Dermis microvascular lymphatic vessel endothelial cell (primary cell): ENCODE results near the gene TMEM175. TPM values are rescaled to one million over a fixed set of nuclear protein-coding genes. Genes with fewer than 3 reads are reported as not detected.

Experiments used
- DNase-seq, 2 donors: peaks; one replicate each; pipeline versions ENCODE4 v3.0.0 to v3.0.0-alpha.2; 2010; ENCODE audit warnings: low read depth in 2 of 2
- total RNA-seq: library from RNA; depleted of rRNA; stranded (reverse); fragments of >200 nt; gene quantifications from 2 replicates; pipeline ENCODE4 v1.2.1, GENCODE V29; 2014

TMEM175 gene
- total RNA-seq, 1 donor from 2014 or later = 7.6 TPM

DNA sequence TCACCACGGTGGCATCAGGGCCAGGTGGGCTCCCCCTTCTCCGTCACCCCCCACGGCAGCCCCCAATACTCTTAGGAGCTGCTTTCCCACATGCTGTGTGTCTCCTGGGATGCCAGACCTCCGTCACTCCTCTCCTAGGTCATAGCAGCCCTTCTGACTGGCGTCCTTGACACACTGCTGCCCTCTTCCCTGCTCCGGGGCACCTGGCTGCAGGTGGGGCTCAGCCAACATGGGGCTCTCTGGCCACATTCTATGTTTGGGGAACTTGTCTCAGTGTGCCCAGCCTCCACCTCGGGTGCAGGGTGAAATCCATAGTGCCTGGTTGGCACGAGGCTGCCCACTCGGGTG lies 13.8 kb downstream of the TMEM175 start:
- DNase-seq = no peak

DNA sequence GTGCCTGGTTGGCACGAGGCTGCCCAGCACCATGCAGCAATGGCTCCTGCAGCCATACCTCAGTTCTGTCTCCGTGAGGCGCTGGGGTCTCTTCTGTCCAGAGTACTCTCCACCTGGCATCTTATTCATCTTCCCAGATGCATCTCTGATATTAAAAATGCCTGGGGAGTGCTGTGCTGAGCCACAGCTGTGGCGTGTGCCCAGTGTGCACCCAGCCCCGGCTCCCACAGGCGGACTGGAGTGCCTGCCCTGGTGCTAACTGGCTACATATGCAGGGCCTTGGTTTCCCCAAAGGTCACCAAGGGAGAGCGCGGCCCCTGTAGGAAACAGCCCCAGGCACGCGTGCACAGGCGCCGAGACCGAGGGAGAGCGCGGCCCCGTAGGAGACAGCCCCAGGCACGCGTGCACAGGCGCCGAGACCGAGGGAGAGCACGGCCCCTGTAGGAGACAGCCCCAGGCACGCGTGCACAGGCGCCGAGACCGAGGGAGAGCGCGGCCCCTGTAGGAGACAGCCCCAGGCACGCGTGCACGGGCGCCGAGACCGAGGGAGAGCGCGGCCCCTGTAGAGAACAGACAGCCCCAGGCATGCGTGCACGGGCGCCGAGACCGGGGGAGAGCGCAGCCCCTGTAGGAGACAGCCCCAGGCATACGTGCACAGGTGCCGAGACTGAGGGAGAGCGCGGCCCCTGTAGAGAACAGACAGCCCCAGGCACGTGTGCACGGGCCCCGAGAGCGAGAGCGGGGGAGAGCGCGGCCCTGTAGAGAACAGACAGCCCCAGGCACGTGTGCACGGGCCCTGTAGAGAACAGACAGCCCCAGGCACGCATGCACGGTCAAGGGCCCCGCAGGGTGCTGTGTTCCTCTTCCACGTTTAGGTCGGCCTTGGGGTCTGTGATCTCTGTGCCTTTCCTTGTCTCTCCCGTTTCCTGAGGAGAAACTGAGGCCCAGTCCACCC lies 14.5 kb downstream of the TMEM175 start:
- no peak for DNase-seq

DNA sequence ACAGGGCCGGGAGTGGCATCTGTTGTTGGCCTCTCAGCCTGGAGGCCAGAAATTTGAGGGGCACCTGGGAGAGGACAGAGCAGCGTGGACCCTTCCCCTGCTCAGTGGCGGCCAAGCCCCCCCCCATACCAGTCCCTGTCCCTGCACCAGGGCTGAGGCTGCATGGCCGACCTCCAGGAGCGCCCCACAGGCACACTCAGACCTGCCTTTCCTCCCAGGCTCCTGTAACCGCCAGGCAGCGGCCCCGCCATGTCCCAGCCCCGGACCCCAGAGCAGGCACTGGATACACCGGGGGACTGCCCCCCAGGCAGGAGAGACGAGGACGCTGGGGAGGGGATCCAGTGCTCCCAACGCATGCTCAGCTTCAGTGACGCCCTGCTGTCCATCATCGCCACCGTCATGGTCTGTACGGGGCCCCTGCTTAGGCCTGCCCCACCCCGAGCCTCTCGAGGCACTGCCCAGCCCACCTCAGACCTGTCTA lies 15.3 kb downstream of the TMEM175 start:
- no peak for DNase-seq

DNA sequence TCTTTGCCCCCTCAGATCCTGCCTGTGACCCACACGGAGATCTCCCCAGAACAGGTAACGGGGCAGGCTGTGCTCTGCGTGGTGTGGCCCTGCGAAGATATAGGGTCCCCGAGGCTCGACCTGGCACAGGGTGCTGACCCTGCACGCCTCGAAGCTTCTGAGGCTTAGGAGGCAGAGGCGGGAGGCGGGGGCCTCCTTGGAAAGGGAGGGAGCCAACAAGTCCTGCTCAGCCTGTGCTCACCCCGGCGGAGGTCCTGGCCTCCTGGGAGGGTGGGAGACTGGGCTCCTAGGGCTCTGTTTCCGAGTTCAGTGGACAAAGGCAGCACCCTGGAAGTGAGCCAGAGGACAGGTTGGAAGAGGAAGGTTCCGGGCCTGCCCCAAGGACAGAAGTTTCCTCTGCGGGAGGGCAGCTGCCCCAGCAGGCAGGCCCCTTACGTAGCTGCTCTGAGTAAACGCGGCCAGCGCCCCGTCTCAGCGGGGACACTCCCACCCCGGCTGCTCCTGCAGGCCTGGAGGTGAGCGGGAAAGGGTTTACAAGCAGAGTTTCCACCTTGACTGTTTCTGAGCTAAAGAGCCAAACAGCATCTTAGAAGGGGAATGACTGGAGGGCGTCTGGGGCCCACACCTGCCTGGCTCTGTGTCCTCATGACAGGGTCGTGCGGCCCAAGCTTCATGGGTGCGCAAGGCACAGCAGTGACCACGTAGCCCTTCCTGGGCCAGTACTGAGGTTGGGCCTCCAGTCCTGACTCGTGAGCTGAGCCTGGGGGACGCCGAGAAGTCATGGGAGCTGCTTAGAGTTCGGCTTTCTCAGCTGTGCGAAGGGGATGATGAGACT lies 16.1 kb downstream of the TMEM175 start:
- no peak for DNase-seq

GRCh38 chr4:948936-949300 lies 16.7 kb downstream of the TMEM175 start:
- no peak for DNase-seq

GRCh38 chr4:949656-950055 lies 17.4 kb downstream of the TMEM175 start:
- DNase-seq = no peak

- no peak for DNase-seq
Observed at GRCh38 chr4:950136-951020, 18.1 kb downstream of the TMEM175 start.

GRCh38 chr4:951186-951585 lies 18.9 kb downstream of the TMEM175 start:
- no peak for DNase-seq

GRCh38 chr4:951594-952468 lies 19.6 kb downstream of the TMEM175 start:
- DNase-seq = no peak

GRCh38 chr4:952881-953573 lies 20.8 kb downstream of the TMEM175 start:
- DNase-seq = no peak

GRCh38 chr4:953574-953915 lies 21.3 kb downstream of the TMEM175 start:
- no peak for DNase-seq

DNA sequence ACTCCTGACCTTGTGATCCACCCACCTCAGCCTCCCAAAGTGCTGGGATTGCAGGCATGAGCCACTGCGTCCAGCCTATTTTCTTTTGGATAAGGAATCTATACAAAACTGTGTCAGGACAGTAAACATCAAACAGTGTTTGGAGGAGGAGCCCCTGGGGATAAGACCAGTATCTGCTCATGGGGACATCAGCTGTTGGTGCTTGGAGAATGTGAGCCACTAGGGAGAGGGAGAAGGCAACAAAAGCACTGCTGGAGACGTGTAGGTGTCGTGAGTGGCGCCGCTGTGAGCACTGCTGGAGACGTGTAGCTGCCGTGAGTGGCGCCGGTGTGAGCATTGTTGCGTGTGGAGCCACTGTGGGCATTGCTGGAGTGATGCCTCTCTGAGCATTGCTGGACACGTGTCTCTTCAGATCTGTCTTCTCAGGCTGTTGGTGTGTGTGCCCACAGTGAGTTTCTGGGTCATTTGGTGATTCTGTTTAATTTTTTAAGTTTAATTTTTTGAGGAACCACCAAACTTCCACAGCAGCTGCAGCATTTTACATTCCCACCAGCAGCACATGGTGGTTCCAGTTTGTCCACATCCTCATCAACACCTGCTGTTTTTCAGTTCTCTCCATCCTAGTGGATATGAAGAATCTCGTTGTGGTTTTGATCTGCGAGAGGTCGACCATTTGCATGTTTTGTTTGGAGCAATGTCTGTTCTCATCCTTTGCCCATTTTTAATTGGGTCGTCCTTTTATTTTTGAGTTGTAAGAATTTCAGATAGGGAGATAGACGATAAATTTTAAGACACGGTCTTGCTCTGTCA lies 22.2 kb downstream of the TMEM175 start:
- no peak for DNase-seq

DNA sequence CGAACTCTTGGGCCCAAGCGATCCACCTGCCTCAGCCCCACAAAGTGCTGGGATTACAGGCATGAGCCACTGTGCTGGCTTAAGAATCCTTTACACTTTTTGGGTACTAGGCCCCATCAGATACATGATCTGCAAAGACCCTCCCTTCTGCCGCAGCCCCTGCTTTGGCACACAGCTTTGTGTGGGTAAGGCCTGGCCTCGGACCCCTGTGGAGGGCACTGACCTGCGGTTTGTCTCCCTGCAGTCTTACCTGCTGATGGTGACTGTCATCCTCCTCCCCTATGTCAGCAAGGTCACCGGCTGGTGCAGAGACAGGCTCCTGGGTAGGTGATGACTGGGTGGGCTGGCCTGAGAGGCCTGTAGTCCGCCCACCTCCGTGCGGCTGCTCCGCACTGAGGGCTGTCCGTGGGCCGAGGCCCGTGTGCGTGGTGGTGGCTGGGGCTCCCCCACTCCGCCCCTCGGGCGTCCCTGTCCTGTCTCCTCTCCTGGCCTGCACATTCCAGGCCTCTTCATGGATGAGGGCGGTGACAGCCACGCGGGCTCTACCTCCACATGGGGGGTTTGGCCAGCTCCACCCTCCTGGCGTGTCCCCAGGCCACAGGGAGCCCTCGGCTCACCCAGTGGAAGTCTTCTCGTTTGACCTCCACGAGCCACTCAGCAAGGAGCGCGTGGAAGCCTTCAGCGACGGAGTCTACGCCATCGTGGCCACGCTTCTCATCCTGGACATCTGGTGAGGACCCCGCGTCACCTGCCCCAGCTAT lies 23.1 kb downstream of the TMEM175 start:
- no peak for DNase-seq

- DNase-seq = no peak
Observed at GRCh38 chr4:955931-956381, 23.7 kb downstream of the TMEM175 start.

DNA sequence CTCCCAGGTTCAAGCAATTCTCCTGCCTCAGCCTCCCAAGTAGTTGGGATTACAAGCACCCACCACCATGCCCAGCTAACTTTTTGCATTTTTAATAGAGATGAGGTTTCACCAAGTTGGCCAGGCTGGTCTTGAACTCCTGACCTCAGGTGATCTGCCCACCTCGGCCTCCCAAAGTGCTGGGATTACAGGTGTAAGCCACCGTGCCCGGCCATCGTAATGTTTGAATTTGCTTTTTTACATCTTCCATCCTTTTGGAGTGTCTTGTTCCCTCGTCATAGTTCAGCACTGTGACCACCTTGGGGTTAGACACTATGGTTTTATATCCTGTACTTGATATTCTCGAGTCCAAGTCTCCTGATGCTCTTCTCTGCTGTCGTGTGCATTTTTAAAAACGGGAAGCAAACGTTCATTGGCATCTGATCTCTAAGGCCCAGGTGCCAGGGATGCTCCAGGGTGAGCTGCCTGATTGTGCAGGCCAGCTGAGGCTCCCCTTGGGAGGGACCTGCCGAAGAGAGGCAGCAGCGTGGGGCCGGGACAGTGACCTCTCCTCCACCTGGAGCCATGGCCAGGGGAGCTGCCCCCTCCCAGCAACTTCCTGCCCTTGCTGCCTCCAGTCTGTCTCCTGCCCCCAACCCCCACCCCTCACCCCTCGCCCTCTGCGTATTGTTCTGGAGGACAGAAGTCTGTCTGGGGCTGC lies 24.4 kb downstream of the TMEM175 start:
- no peak for DNase-seq

DNA sequence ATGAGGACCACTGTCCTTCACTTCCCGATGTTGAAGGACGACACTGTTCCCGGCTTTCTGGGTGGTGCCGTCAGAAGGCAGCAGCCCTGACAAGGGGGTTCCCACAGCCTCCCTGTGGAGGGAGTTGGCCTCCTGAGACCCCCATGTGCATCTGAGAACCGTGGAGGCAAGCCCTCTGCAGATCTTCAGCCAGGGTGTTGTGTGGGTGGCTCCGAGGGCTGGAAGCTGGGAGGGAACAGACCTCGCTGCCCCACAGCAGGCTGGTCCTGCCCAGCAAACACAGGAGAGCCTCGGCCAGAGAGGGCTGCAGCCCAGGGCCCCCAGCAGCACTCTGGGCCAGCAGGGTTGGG lies 24.9 kb downstream of the TMEM175 start:
- no peak for DNase-seq

DNA sequence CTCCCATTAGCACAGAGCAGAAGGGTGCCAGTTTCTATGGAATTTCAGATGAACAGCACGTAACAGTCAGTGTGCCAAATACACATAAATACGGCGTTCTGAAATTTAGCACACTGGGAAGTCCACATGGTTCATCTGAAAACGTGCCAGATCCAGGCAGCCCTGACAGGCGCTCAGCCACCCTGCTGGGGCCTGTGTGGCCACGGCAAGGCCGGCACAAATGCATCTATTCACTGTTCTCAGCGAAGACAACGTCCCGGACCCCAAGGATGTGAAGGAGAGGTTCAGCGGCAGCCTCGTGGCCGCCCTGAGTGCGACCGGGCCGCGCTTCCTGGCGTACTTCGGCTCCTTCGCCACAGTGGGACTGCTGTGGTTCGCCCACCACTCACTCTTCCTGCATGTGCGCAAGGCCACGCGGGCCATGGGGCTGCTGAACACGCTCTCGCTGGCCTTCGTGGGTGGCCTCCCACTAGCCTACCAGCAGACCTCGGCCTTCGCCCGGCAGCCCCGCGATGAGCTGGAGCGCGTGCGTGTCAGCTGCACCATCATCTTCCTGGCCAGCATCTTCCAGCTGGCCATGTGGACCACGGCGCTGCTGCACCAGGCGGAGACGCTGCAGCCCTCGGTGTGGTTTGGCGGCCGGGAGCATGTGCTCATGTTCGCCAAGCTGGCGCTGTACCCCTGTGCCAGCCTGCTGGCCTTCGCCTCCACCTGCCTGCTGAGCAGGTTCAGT lies 25.5 kb downstream of the TMEM175 start:
- DNase-seq = no peak
